K562 (cell line): Measurements from ENCODE around the gene HOXA9. TPM values are rescaled to one million over a fixed set of nuclear protein-coding genes. Genes with fewer than 3 reads are reported as not detected.

ENCODE experiments used
- ATAC-seq: fragments of 200-7000 bp; cut with Tn5 transposase; 3 replicates; pipeline ENCODE4 v1.9.1; 2020; ENCODE audit warnings: moderate library complexity
- BruUV-seq: library from RNA; stranded (reverse); fragments of 400-500 nt; replicated peaks from 2 replicates; lab custom pipeline; 2021; lab: Mats Ljungman, UMichigan
- CTCF ChIA-PET: fragments of 300-600 bp; formaldehyde crosslinking; extraction: SDS; loops from one replicate; lab custom pipeline; 2021; ENCODE audit warnings: low intra/inter-chr PET ratio; lab: Yijun Ruan, JAX
- POLR2A ChIA-PET: fragments of 300-600, 350-650 bp; sonication (Branson Sonifier 250); formaldehyde crosslinking; extraction: SDS; loops from one replicate; lab custom pipeline; 2021; ENCODE audit warnings: antibody characterized with exemption, inconsistent platforms; lab: Yijun Ruan, JAX
- DNase-seq, 4 experiments: peaks; one replicate each; pipeline versions ENCODE4 v3.0.0 to v3.0.0-alpha.2; 2011 to 2018; ENCODE audit warnings: low spot score in 3 of 4, mixed read lengths in 3 of 4; ENCODE audit errors: extremely low read depth in 1 of 4
- FAIRE-seq: peaks from 2 replicates; lab custom pipeline; 2011; peaks lifted over from hg19 to GRCh38; lab: Jason Lieb, UNC
- H2AFZ ChIP-seq: 2 replicates; pipeline ENCODE4 v1.6.0; 2011; ENCODE audit warnings: low read depth, low read length, control low read depth, inconsistent platforms
- H3K27ac ChIP-seq: fragments of 200-600 bp; 3 replicates; pipeline ENCODE4 v1.8.0; 2011; ENCODE audit warnings: low read depth, mild to moderate bottlenecking, control low read depth, inconsistent platforms, low read length, moderate library complexity, mixed read lengths; ENCODE audit errors: extremely low read depth
- H3K27me3 ChIP-seq, 2 experiments: fragments of 300-600 bp in 1 of 2; 2 replicates in 1 of 2; 3 replicates in 1 of 2; pipeline versions ENCODE4 v1.6.0 to v1.8.0; 2011; ENCODE audit warnings: inconsistent platforms in 2 of 2, low read length in 2 of 2, mild to moderate bottlenecking in 1 of 2, mixed read lengths in 1 of 2, moderate library complexity in 1 of 2; ENCODE audit not compliant: control insufficient read depth in 2 of 2, insufficient read depth in 2 of 2
- H3K36me3 ChIP-seq: fragments of 300-600 bp; 3 replicates; pipeline ENCODE4 v1.8.0; 2011; ENCODE audit warnings: mild to moderate bottlenecking, low read length, inconsistent platforms; ENCODE audit not compliant: control insufficient read depth, insufficient read depth
- H3K4me1 ChIP-seq, 2 experiments: fragments of 200-600 bp in 1 of 2; replicated peaks in 1 of 2; 2 replicates in 1 of 2; 3 replicates in 1 of 2; pipeline versions ENCODE4 v1.5.1 to v1.8.0; 2011; ENCODE audit warnings: inconsistent platforms in 2 of 2, low read length in 2 of 2, mild to moderate bottlenecking in 1 of 2, mixed read lengths in 1 of 2, moderate library complexity in 1 of 2; ENCODE audit not compliant: control insufficient read depth in 2 of 2, insufficient read depth in 2 of 2
- H3K4me2 ChIP-seq: 2 replicates; pipeline ENCODE4 v1.6.1; 2011; ENCODE audit warnings: low read length, control low read depth, inconsistent platforms, mixed read lengths; ENCODE audit not compliant: insufficient read depth
- H3K4me3 ChIP-seq: fragments of 200-600 bp; sonication (generic), shearing (Covaris generic); 2 replicates; pipeline ENCODE4 v1.5.1; 2016; ENCODE audit warnings: control low read depth, inconsistent platforms
- H3K79me2 ChIP-seq: fragments of 200-600 bp; 3 replicates; pipeline ENCODE4 v1.8.0; 2011; ENCODE audit warnings: low read length, inconsistent platforms; ENCODE audit not compliant: control insufficient read depth, insufficient read depth
- H3K9ac ChIP-seq, 2 experiments: 2 replicates each; pipeline versions ENCODE4 v1.6.0 to v1.6.1; 2011; ENCODE audit warnings: low read depth in 2 of 2, low read length in 2 of 2, control low read depth in 1 of 2, inconsistent platforms in 1 of 2, mild to moderate bottlenecking in 1 of 2, mixed read lengths in 1 of 2; ENCODE audit not compliant: insufficient read depth in 1 of 2
- H3K9me1 ChIP-seq: one replicate; pipeline ENCODE4 v1.6.0; 2011; ENCODE audit warnings: inconsistent platforms, mild to moderate bottlenecking, low read length, moderate library complexity; ENCODE audit not compliant: control insufficient read depth, insufficient read depth
- H3K9me3 ChIP-seq: replicated peaks from 2 replicates; pipeline ENCODE4 v1.5.1; 2011; ENCODE audit warnings: low read depth, low read length, inconsistent platforms; ENCODE audit not compliant: control insufficient read depth, insufficient read depth
- H4K20me1 ChIP-seq: replicated peaks from 2 replicates; pipeline ENCODE4 v1.6.1; 2011; ENCODE audit warnings: low read length, inconsistent platforms, mixed read lengths; ENCODE audit not compliant: control insufficient read depth, insufficient read depth
- ARNT ChIP-seq, 2 experiments: fragments of 450-650 bp; IDR thresholded peaks; 2 replicates each; pipeline ENCODE4 v1.6.1; 2016; ENCODE audit warnings: mild to moderate bottlenecking in 1 of 2
- BRD4 ChIP-seq: fragments of 200-600 bp; sonication (generic); IDR thresholded peaks from 2 replicates; pipeline ENCODE4 v1.6.1; 2017; ENCODE audit warnings: inconsistent platforms
- CBFA2T3 ChIP-seq: fragments of 450-650 bp; IDR thresholded peaks from 2 replicates; pipeline ENCODE4 v1.6.1; 2017
- EZH2 ChIP-seq: IDR thresholded peaks from 2 replicates; pipeline ENCODE4 v1.6.1; 2012; ENCODE audit warnings: low read depth, mild to moderate bottlenecking, inconsistent platforms, low read length, borderline replicate concordance
- GTF2B ChIP-seq: IDR thresholded peaks from 2 replicates; pipeline ENCODE4 v1.6.1; 2011; ENCODE audit not compliant: insufficient read length; ENCODE audit errors: extremely low read depth
- HNRNPK ChIP-seq: fragments of 200-400 bp; formaldehyde crosslinking; IDR thresholded peaks from one replicate; pipeline ENCODE4 v1.6.1; 2018; ENCODE audit warnings: mild to moderate bottlenecking, low read depth, low read length; ENCODE audit not compliant: poor library complexity, severe bottlenecking
- NR4A1 ChIP-seq, 2 experiments: fragments of 250-450 bp in 1 of 2; fragments of 450-650 bp in 1 of 2; sonication (Bioruptor Pico) in 1 of 2; IDR thresholded peaks; 2 replicates each; pipeline versions ENCODE4 v1.4.0 to v1.6.1; 2016 to 2020; ENCODE audit warnings: mild to moderate bottlenecking in 2 of 2, missing compliant biosample characterization in 1 of 2, missing genetic modification characterization in 1 of 2, moderate library complexity in 1 of 2
- SMARCA5 ChIP-seq: fragments of 450-650 bp; IDR thresholded peaks from 2 replicates; pipeline ENCODE4 v1.6.1; 2016
- SRSF7 ChIP-seq: fragments of 200-400 bp; formaldehyde crosslinking; optimal IDR thresholded peaks from 2 replicates; pipeline ENCODE3; 2017; ENCODE audit warnings: mild to moderate bottlenecking, low read depth, low read length
- ZFP36 ChIP-seq: fragments of 150-350 bp; IDR thresholded peaks from 2 replicates; pipeline ENCODE4 v1.6.1; 2018; ENCODE audit warnings: low read length, low read depth; ENCODE audit not compliant: partially characterized antibody
- ZFPM2 ChIP-seq: fragments of 250-450 bp; sonication (Bioruptor Pico); IDR thresholded peaks from 2 replicates; pipeline ENCODE4 v1.5.1; 2022; ENCODE audit warnings: mild to moderate bottlenecking
- ZNF551 ChIP-seq: fragments of 250-450 bp; sonication (Bioruptor Pico); IDR thresholded peaks from 2 replicates; pipeline ENCODE4 v1.5.0; 2021; ENCODE audit warnings: mild to moderate bottlenecking, moderate library complexity
- WGBS: fragments of 100-300 bp; shearing (Covaris generic); methylation state at CpG from one replicate; pipeline ENCODE4 v1.1.6; 2016; ENCODE audit warnings: low coverage, mixed read lengths; ENCODE audit not compliant: insufficient coverage; ENCODE audit errors: missing lambda C conversion rate; 5-methylcytosine and 5-hydroxymethylcytosine counted together
- in situ Hi-C: fragments of 300-500 bp; cut with MboI; formaldehyde crosslinking; loops from 4 replicates; pipeline ENCODE4 v1.15.0; 2018; ENCODE audit warnings: inconsistent platforms, mixed read lengths
- intact Hi-C: fragments of 100-400 bp; cut with micrococcal nuclease; formaldehyde crosslinking; loops from 2 replicates; pipeline ENCODE4 v1.14.2; 2022
- polyA plus RNA-seq, 8 experiments: library from polyadenylated mRNA; depleted of rRNA in 4 of 8; stranded (reverse) in 5 of 8; unstranded in 3 of 8; fragments of >200 nt; fragmentation: Nextera tagmentation in 2 of 8; fragmentation: Illumina TruSeq in 1 of 8; extraction: Ambion mirVana in 2 of 8; extraction: Trizol in 1 of 8; gene quantifications; 2 replicates each; pipeline versions ENCODE4 v1.2.1 to v1.2.3, GENCODE V29; 2011 to 2014; ENCODE audit warnings: inconsistent platforms in 1 of 8, missing spikeins in 1 of 8
- total RNA-seq, 7 experiments: library from RNA; depleted of rRNA in 6 of 7; stranded (reverse); fragments of >200 nt in 6 of 7; fragmentation: Illumina TruSeq in 2 of 7; extraction: Trizol in 2 of 7; gene quantifications; 2 replicates each; pipeline versions ENCODE4 v1.2.1 to v1.2.3, GENCODE V29; 2011 to 2021; ENCODE audit warnings: low replicate concordance in 1 of 7

HOXA9 gene
- total and polyA plus RNA-seq, 9 of the 15 experiments (the other 6 are each of a cell fraction or from before 2014, with no cell fraction given) = not detected

- Histone ChIP-seq H3K9ac (no peak overlapping the region), H3K9me3 (no peaks in the 10 kb centered on the region; the same call in 1 of the 2 replicates), H2AFZ (no peak overlapping the region), H3K27me3 (peaks cover 43 to 74% of the 10 kb centered on the region in 2 experiments), H3K27ac (no peak overlapping the region), H4K20me1 (no peaks in the 10 kb centered on the region), H3K36me3 (no peaks in the 10 kb centered on the region), H3K4me1 (peaks cover 0 to 24% of the 10 kb centered on the region in 2 experiments; a peak in 2 of 5 replicates), H3K4me3 (no peak overlapping the region), H3K4me2 (no peak overlapping the region), H3K79me2 (no peaks in the 10 kb centered on the region), H3K9me1 (no peaks in the 10 kb centered on the region)
- FAIRE-seq = no peak
- intact Hi-C loops (no loop called here), in situ Hi-C loops (no loop called here)
- CTCF ChIA-PET = no interaction called here
- POLR2A ChIA-PET = no interaction called here
- ATAC-seq = no peak
- no peak for DNase-seq
- BruUV-seq = no TSS peak
- 3% methylated on average over 4 of the region's 4 CpGs for WGBS
- TF ChIP-seq ZNF551 (CRISPR knock-in tag) = no peak
- no peak for TF ChIP-seq SMARCA5
- no peak for TF ChIP-seq BRD4
- TF ChIP-seq ZFPM2 (CRISPR knock-in tag) = no peak
- no peak for TF ChIP-seq HNRNPK
- TF ChIP-seq NR4A1 (CRISPR knock-in tag; IDR thresholded peaks at IDR 0.05) = no peak
- no peak for TF ChIP-seq NR4A1 (tag; IDR thresholded peaks at IDR 0.05)
- no peak for TF ChIP-seq SRSF7
- no peak for TF ChIP-seq ZFP36
- TF ChIP-seq GTF2B = no peak
- no peak for TF ChIP-seq EZH2
- no peak for TF ChIP-seq CBFA2T3
- TF ChIP-seq ARNT (IDR thresholded peaks at IDR 0.05) = no peak
Measured at GRCh38 chr7:27181795-27182275, 16.5 kb upstream of the HOXA9 start.
